Fibroblast of pulmonary artery (primary cell): ENCODE data around the gene MPND.

Source experiments
- DNase-seq: peaks from one replicate; pipeline ENCODE4 v3.0.0-alpha.2; 2010; ENCODE audit warnings: low read depth
- H3K4me3 ChIP-seq: replicated peaks from 2 replicates; pipeline ENCODE4 v1.5.1; 2011; ENCODE audit warnings: low read depth, mild to moderate bottlenecking, control low read depth, low read length, moderate library complexity
- CTCF ChIP-seq: IDR thresholded peaks from 2 replicates; pipeline ENCODE4 v1.5.1; 2011; ENCODE audit warnings: mild to moderate bottlenecking, control low read depth, low read length, inconsistent platforms; ENCODE audit errors: missing control alignments

The MPND gene

GRCh38 chr19:4362831-4363545 is 19.6 kb downstream of the MPND start:
- DNase-seq, result no peak

GRCh38 chr19:4363571-4364304 is 20.4 kb downstream of the MPND start:
- no peak overlapping the region for H3K4me3 ChIP-seq
- no peak for TF ChIP-seq CTCF
- DNase-seq, result no peak

More at GRCh38 chr19:4362831-4363545, 19.6 kb downstream of the MPND start:
- TF ChIP-seq CTCF, result peak; percentile 16
- H3K4me3 ChIP-seq, result no peak overlapping the region

- TF ChIP-seq CTCF, result no peak
- DNase-seq, result no peak
Observed at GRCh38 chr19:4365341-4365740, 22.0 kb downstream of the MPND start.

GRCh38 chr19:4365791-4366665 is 22.7 kb downstream of the MPND start:
- no peak for TF ChIP-seq CTCF
- DNase-seq, result no peak
- H3K4me3 ChIP-seq, result no peak overlapping the region

More at GRCh38 chr19:4365341-4365740, 22.0 kb downstream of the MPND start:
- H3K4me3 ChIP-seq, result no peak overlapping the region

- no peak overlapping the region for H3K4me3 ChIP-seq
- TF ChIP-seq CTCF, result no peak
- DNase-seq, result no peak
Observed at GRCh38 chr19:4366666-4367335, 23.4 kb downstream of the MPND start.

- no peak overlapping the region for H3K4me3 ChIP-seq
- TF ChIP-seq CTCF, result no peak
- DNase-seq, result no peak
Observed at GRCh38 chr19:4367336-4367723, 24.0 kb downstream of the MPND start.
